ENCODE results near the gene HIPK2.

- TF ChIP-seq CTCF (IDR thresholded peaks at IDR 0.05), result no peak
- TF ChIP-seq POLR2A (IDR thresholded peaks at IDR 0.05), result no peak
Observed at GRCh38 chr7:139667377-139667776, 110.4 kb downstream of the HIPK2 start.
